Measurements from ENCODE around the gene GPRIN2. TPM values are rescaled to one million over a fixed set of nuclear protein-coding genes. Genes with fewer than 3 reads are reported as not detected.

The GPRIN2 gene
- total and polyA plus RNA-seq, 2 of the 8 experiments (the other 6 are each of a cell fraction or from before 2014, with no cell fraction given): 14.3 to 18.6 TPM

DNA sequence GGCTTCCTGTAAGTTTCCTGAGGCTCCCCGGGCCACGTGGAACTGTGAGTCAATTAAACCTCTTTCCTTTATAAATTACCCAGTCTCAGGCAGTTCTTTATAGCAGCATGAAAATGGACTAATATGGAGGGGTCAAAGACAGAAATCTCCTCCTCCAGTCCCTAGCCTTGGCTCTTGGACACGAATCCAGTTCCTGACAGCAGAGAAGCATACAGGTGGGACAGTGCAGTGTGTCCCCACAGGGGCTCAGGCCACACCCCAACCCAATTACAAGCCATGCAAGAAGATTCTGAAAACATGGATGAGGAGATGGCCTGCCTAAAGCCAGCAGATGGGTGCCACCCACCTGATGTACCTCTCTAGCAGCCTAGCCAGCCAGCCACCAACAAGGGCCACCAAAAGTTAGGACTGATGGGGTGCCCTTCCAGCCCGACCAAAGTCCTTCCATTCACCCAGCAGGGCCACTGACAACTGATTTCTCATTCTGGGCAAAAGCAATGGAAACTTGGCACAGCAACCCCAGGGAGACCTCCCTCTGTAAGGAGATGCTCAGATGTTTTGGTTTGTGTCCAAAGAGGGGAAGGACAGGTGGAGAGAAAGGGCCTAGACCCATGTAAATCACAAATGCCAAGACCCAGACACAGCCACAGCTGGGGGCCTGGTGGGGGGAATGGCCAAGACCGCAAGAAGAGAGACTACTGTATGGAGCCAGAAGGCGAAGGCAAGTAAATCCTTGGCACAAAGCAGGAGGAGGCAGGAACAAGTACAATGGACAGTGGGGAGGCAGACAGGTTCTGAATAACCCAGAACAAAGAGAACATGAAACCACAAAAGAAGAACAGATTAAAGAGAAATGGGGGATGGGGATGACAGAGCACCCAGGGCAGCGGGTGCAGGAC lies 13.6 kb downstream of the GPRIN2 start:
- no peak for DNase-seq (ENCODE audit: low read depth in 1 of 2, low spot score in 2 of 2)
- H3K56ac ChIP-seq (replicated peaks; ENCODE audit: insufficient read length, low read depth, low read length): no peak overlapping the region
- no peak overlapping the region for H2BK15ac ChIP-seq (ENCODE audit: low read length)
- no peak for FAIRE-seq
- H2BK5ac ChIP-seq (ENCODE audit: low read depth, low read length): 0 out of 2 replicates have a peak overlapping the region, but pooled peaks have one; percentile 3
- CTCF ChIA-PET (ENCODE audit: partially characterized antibody): interaction anchor here (0.9 to 4.7 kb wide), 8 partner anchors 12 to 314 kb away, joined by 3 to 65 read pairs (median 25); partner anchors contain the start of gene GPRIN2
- H3K79me2 ChIP-seq (ENCODE audit: control insufficient read depth in 1 of 2, insufficient read depth in 2 of 2, low read length in 2 of 2): no peaks in the 10 kb centered on the region
- TF ChIP-seq EZH2 (IDR thresholded peaks at IDR 0.05; ENCODE audit: low read depth, low read length, severe bottlenecking): no peak
- no peak for TF ChIP-seq JUND (IDR thresholded peaks at IDR 0.05; ENCODE audit: low read length)
- no peak for TF ChIP-seq GABPA (IDR thresholded peaks at IDR 0.05; ENCODE audit: borderline replicate concordance, insufficient read depth, low read length)
- no peak for TF ChIP-seq EGR1 (IDR thresholded peaks at IDR 0.05; ENCODE audit: borderline replicate concordance, low read depth, low read length)
- no peak for TF ChIP-seq USF2 (IDR thresholded peaks at IDR 0.05; ENCODE audit: low read length)
- 0 out of 2 replicates have a peak overlapping the region, but pooled peaks have one; percentile 3 for H2AK5ac ChIP-seq (ENCODE audit: low read depth, low read length)
- H3K4ac ChIP-seq (replicated peaks; ENCODE audit: insufficient read length, low read depth, low read length): no peak overlapping the region
- H2BK120ac ChIP-seq (replicated peaks; ENCODE audit: low read depth, low read length): no peak overlapping the region
- POLR2A ChIA-PET (ENCODE audit: partially characterized antibody): interaction anchor here (2.5 to 4.4 kb wide), 2 partner anchors 7 to 11 kb away, joined by 7 to 44 read pairs; no protein-coding TSS in a partner anchor
- H3K4me1 ChIP-seq (replicated peaks in 1 of 4; ENCODE audit: control insufficient read depth in 3 of 4, insufficient read depth in 4 of 4, low read length in 3 of 4): peaks cover 5 to 12% (median 10%) of the 10 kb centered on the region in 4 experiments
- no peak overlapping the region; the same call in 1 of the 2 replicates for H2BK12ac ChIP-seq (ENCODE audit: low read depth, low read length)
- H3K36me3 ChIP-seq (ENCODE audit: control insufficient read depth in 2 of 4, insufficient read depth in 4 of 4, low read length in 3 of 4): no peaks in the 10 kb centered on the region
- no peak overlapping the region for H2AFZ ChIP-seq (ENCODE audit: low read length)
- peaks cover 0 to 7% of the 10 kb centered on the region in 2 experiments for H4K20me1 ChIP-seq (replicated peaks in 1 of 2; ENCODE audit: control insufficient read depth in 1 of 2, insufficient read depth in 2 of 2, low read length in 2 of 2)
- no peaks in the 10 kb centered on the region for H3K9me3 ChIP-seq (ENCODE audit: insufficient read depth in 2 of 2, low read depth in 1 of 2, low read length in 1 of 2)
- no peak overlapping the region for H3K14ac ChIP-seq (ENCODE audit: insufficient read length)
- peaks cover 2% of the 10 kb centered on the region; the same call in 1 of the 2 replicates for H3K23me2 ChIP-seq (ENCODE audit: low read depth, low read length)
- no peak overlapping the region for H3K23ac ChIP-seq (ENCODE audit: insufficient read length)
- H4K5ac ChIP-seq (ENCODE audit: insufficient read length, low read depth, low read length): no peak overlapping the region
- H2BK20ac ChIP-seq (ENCODE audit: low read length): no peak overlapping the region; the same call in 1 of the 2 replicates
- H3K4me3 ChIP-seq (ENCODE audit: extremely low read depth in 1 of 4, insufficient read depth in 2 of 4, low read depth in 3 of 4, low read length in 4 of 4): no peak overlapping the region; a peak in 1 of 8 replicates
- no peak overlapping the region for H4K91ac ChIP-seq (replicated peaks; ENCODE audit: insufficient read length, low read length)
- 85% methylated on average over 7 of the region's 7 CpGs; no CpG with 5 or more reads in 1 of the 2 experiments for WGBS, 2 experiments (ENCODE audit: extremely low coverage in 1 of 2, insufficient coverage in 1 of 2, insufficient read length in 1 of 2, insufficient replicate concordance in 2 of 2, low coverage in 1 of 2, low lambda C conversion rate in 2 of 2, missing lambda C conversion rate in 1 of 2)
- no peak overlapping the region for H4K8ac ChIP-seq (ENCODE audit: extremely low read depth, insufficient read depth, low read length)
- H3K27ac ChIP-seq (ENCODE audit: low read depth, low read length): no peak overlapping the region
- H3K18ac ChIP-seq (ENCODE audit: extremely low read depth, low read length): no peak overlapping the region
- H3K79me1 ChIP-seq (ENCODE audit: low read depth, low read length): no peaks in the 10 kb centered on the region
- H3K9ac ChIP-seq (replicated peaks in 1 of 4; ENCODE audit: extremely low read depth in 1 of 4, low read depth in 3 of 4, low read length in 3 of 4): no peak overlapping the region
- peaks cover 0 to 6% (median 2%) of the 10 kb centered on the region in 4 experiments; a peak in 4 of 7 replicates for H3K27me3 ChIP-seq (replicated peaks in 1 of 4; ENCODE audit: control insufficient read depth in 3 of 4, extremely low read depth in 1 of 4, insufficient read depth in 3 of 4, low read length in 3 of 4)
- H3K4me2 ChIP-seq (ENCODE audit: insufficient read depth in 1 of 2, low read depth in 2 of 2, low read length in 2 of 2): no peak overlapping the region; a peak in 1 of 4 replicates
